PC-9 (cell line): ENCODE data around the gene MEX3A. TPM values are rescaled to one million over a fixed set of nuclear protein-coding genes. Genes with fewer than 3 reads are reported as not detected.
A peak's percentile ranks its signal among the peaks of the same experiment; 100 is the strongest.

Experiments
- BruUV-seq: library from RNA; stranded (reverse); fragments of 400-500 nt; replicated peaks from 2 replicates; lab custom pipeline; 2021; lab: Mats Ljungman, UMichigan
- CTCF ChIA-PET: fragments of 300-600 bp; sonication (Branson Sonifier 250); formaldehyde crosslinking; loops from one replicate; lab custom pipeline; 2022; ENCODE audit warnings: antibody characterized with exemption; lab: Charles Lee
- POLR2A ChIA-PET: fragments of 300-600 bp; sonication (Branson Sonifier 250); formaldehyde crosslinking; loops from one replicate; lab custom pipeline; 2022; ENCODE audit warnings: antibody characterized with exemption; ENCODE audit not compliant: unreplicated experiment; lab: Charles Lee
- DNase-seq, 2 experiments: peaks; one replicate each; pipeline versions ENCODE4 v3.0.0 to v3.0.0-alpha.2; 2015 to 2022; ENCODE audit warnings: mixed read lengths in 1 of 2
- H2AFZ ChIP-seq: fragments of 200-600 bp; sonication (generic); 2 replicates; pipeline ENCODE4 v1.8.1; 2017; ENCODE audit warnings: antibody characterized with exemption
- H3F3A ChIP-seq: fragments of 200-600 bp; sonication (generic); 2 replicates; pipeline ENCODE4 v1.8.1; 2017; ENCODE audit warnings: antibody characterized with exemption, mild to moderate bottlenecking, low read depth; ENCODE audit not compliant: insufficient read depth
- H3K27ac ChIP-seq: fragments of 200-600 bp; sonication (generic); 2 replicates; pipeline ENCODE4 v1.6.1; 2016; ENCODE audit warnings: mixed run types
- H3K27me3 ChIP-seq: fragments of 200-600 bp; sonication (generic); 2 replicates; pipeline ENCODE4 v1.6.1; 2016; ENCODE audit warnings: low read depth, mixed run types; ENCODE audit not compliant: insufficient read depth
- H3K36me3 ChIP-seq: fragments of 200-600 bp; sonication (generic); 2 replicates; pipeline ENCODE4 v1.6.1; 2016; ENCODE audit warnings: low read depth, mixed run types
- H3K4me1 ChIP-seq: fragments of 200-600 bp; sonication (generic); replicated peaks from 2 replicates; pipeline ENCODE4 v1.6.1; 2016; ENCODE audit warnings: mixed run types; ENCODE audit not compliant: insufficient read depth
- H3K4me2 ChIP-seq: fragments of 200-600 bp; sonication (generic); 2 replicates; pipeline ENCODE4 v1.6.1; 2017; ENCODE audit warnings: mixed run types
- H3K4me3 ChIP-seq: fragments of 200-600 bp; sonication (generic); 2 replicates; pipeline ENCODE4 v1.6.1; 2016; ENCODE audit warnings: mixed run types
- H3K79me2 ChIP-seq: fragments of 200-600 bp; sonication (generic); 2 replicates; pipeline ENCODE4 v1.6.1; 2017; ENCODE audit warnings: low read depth, mixed run types
- H3K9me2 ChIP-seq: fragments of 200-600 bp; sonication (generic); 2 replicates; pipeline ENCODE4 v1.8.1; 2017; ENCODE audit warnings: mild to moderate bottlenecking; ENCODE audit not compliant: insufficient read depth
- H3K9me3 ChIP-seq: fragments of 200-600 bp; sonication (generic); 2 replicates; pipeline ENCODE4 v1.8.1; 2016; ENCODE audit warnings: low read depth; ENCODE audit not compliant: insufficient read depth
- H4K20me1 ChIP-seq: fragments of 200-600 bp; sonication (generic); 2 replicates; pipeline ENCODE4 v1.8.1; 2017; ENCODE audit not compliant: insufficient read depth
- EZH2 ChIP-seq: fragments of 200-600 bp; sonication (generic); IDR thresholded peaks from 2 replicates; pipeline ENCODE4 v1.8.0; 2017; ENCODE audit warnings: antibody characterized with exemption, low read depth
- intact Hi-C: fragments of 100-400 bp; cut with micrococcal nuclease; formaldehyde crosslinking; loops from one replicate; pipeline ENCODE4 v1.10.0; 2022; ENCODE audit not compliant: unreplicated experiment
- total RNA-seq: library from RNA; stranded (reverse); gene quantifications from 2 replicates; pipeline ENCODE4 v1.2.3, GENCODE V29; 2021
- TF ChIP-seq, protein P1 (sequence below): fragments of 200-600 bp; sonication (generic); conservative IDR thresholded peaks from 2 replicates; pipeline ENCODE4 v1.6.1; 2017; ENCODE audit warnings: mixed run types, antibody characterized with exemption, mild to moderate bottlenecking, moderate library complexity

The MEX3A gene
- total RNA-seq, 1 experiment from 2014 or later = 7.2 TPM

DNA sequence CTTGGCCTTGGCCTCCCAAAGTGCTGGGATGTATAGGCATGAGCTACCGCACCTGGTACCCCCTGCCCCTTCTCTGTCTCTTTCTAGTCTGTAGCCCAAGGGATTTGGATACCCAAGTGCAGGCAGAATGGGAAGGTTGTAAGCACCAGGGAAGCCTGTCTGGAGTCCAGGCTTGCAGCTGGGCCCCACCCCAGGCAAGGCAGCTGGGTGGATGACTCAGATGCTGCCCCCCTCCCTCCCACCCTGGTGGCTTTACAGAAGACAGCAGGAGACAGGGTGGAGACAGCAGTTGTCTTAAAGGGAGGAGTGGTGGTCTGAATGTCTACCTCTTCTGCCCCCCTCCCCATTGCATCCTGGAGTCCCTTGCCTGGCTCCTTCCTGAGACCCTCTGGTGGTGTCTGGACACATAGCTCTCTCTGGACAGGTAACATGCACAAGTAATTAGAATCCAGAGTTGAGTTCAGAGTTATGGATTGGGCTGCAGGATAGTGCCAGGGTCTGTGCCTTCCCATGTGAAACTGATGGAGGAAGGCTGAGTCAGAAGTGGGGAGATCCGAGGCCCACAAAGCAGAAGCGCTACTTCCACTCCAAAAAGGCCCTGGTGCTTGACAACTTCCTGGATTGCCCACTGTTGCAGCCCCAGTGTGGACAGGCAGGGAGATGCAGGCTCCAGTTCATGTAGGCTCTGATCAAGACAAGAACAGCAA is 37.4 kb upstream of the MEX3A start:
- intact Hi-C loops = loop anchor here (10.0 kb wide), 1 partner anchor 385 kb away; the partner anchor contains the start of gene MEF2D
- peaks cover 16% of the 10 kb centered on the region; the same call in 1 of the 2 replicates for H3K36me3 ChIP-seq
- H3K27ac ChIP-seq = peak overlapping the region; percentile 98
- H2AFZ ChIP-seq = no peak overlapping the region
- peak overlapping the region; percentile 99 for H3K4me2 ChIP-seq
- DNase-seq = peak in 1 of 2 experiments; percentile 61
- ChIA-PET CTCF (interaction anchor here (0.6 kb wide), 1 partner anchor 10 kb away, joined by 3 read pairs; no protein-coding TSS in a partner anchor), POLR2A (interaction anchor here (0.6 to 0.8 kb wide), 3 partner anchors 9 to 13 kb away, joined by 3 to 6 read pairs (median 5); no protein-coding TSS in a partner anchor)
- H3K27me3 ChIP-seq = no peaks in the 10 kb centered on the region
- no peaks in the 10 kb centered on the region for H3K9me3 ChIP-seq
- no peaks in the 10 kb centered on the region for H3K9me2 ChIP-seq
- TF ChIP-seq EZH2 = no peak
- TF ChIP-seq, protein P1, sequence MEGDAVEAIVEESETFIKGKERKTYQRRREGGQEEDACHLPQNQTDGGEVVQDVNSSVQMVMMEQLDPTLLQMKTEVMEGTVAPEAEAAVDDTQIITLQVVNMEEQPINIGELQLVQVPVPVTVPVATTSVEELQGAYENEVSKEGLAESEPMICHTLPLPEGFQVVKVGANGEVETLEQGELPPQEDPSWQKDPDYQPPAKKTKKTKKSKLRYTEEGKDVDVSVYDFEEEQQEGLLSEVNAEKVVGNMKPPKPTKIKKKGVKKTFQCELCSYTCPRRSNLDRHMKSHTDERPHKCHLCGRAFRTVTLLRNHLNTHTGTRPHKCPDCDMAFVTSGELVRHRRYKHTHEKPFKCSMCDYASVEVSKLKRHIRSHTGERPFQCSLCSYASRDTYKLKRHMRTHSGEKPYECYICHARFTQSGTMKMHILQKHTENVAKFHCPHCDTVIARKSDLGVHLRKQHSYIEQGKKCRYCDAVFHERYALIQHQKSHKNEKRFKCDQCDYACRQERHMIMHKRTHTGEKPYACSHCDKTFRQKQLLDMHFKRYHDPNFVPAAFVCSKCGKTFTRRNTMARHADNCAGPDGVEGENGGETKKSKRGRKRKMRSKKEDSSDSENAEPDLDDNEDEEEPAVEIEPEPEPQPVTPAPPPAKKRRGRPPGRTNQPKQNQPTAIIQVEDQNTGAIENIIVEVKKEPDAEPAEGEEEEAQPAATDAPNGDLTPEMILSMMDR = no peak
- H4K20me1 ChIP-seq = peaks cover 51% of the 10 kb centered on the region
- peaks cover 82% of the 10 kb centered on the region for H3K4me1 ChIP-seq
- peaks cover 92% of the 10 kb centered on the region for H3K79me2 ChIP-seq
- peak overlapping the region; percentile 100; the same call in 1 of the 2 replicates for H3K4me3 ChIP-seq
- no TSS peak for BruUV-seq
- peaks cover 78% of the 10 kb centered on the region for H3F3A ChIP-seq

DNA sequence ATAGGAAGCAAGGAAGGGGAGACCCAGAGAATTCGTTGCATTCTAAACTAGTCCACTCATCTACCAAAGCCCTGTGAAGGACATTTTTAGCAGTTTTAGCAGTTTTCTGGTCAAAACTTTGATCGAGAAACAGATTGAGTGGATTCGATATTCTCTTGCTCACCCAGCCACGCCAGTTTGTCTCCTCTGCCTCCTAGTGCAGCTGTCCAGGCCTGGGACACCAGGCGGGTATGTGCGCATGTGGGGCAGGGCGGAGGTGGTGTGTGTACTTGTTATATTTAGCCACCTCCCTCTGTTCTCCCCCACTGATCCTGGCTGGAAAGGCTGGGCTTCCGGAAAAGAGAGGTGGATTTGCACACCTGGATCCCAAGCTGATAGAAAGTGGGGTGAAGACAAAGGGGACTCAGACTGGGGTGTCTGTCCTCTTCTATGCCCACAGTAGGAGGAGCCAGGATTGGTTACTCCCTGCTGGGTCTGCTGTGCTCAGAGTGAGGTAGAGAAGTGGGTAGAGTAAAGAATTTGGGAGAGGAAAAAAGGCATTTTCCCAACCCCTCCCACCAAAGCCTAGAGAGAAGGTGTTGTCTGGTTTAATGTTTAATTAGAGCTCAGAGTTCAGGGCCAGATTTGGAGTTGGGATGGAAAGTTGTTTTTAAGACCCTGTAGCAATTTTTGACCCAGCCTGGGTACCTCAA is 36.1 kb upstream of the MEX3A start:
- peaks cover 16% of the 10 kb centered on the region; the same call in 1 of the 2 replicates for H3K36me3 ChIP-seq
- peak overlapping the region; percentile 99 for H3K4me2 ChIP-seq
- DNase-seq = peak in 1 of 2 experiments; percentile 63
- H3K4me1 ChIP-seq = peaks cover 75% of the 10 kb centered on the region
- ChIA-PET POLR2A (interaction anchor here (0.6 to 0.8 kb wide), 3 partner anchors 9 to 115 kb away, joined by 3 to 10 read pairs (median 4); no protein-coding TSS in a partner anchor), CTCF (interaction anchor here (0.6 to 0.7 kb wide), 2 partner anchors 22 to 339 kb away, joined by 3 read pairs; no protein-coding TSS in a partner anchor)
- intact Hi-C loops = no loop called here
- peaks cover 65% of the 10 kb centered on the region for H3F3A ChIP-seq
- TF ChIP-seq, protein P1 = no peak
- TF ChIP-seq EZH2 = no peak
- H4K20me1 ChIP-seq = peaks cover 51% of the 10 kb centered on the region
- H3K9me3 ChIP-seq = no peaks in the 10 kb centered on the region
- H3K27me3 ChIP-seq = no peaks in the 10 kb centered on the region
- BruUV-seq = no TSS peak
- no peak overlapping the region for H2AFZ ChIP-seq
- peak overlapping the region; percentile 100 for H3K4me3 ChIP-seq
- H3K9me2 ChIP-seq = no peaks in the 10 kb centered on the region
- H3K27ac ChIP-seq = peak overlapping the region; percentile 51
- H3K79me2 ChIP-seq = peaks cover 84% of the 10 kb centered on the region
